Trophoblast cell (in vitro differentiated cells and primary cell): ENCODE measurements around the gene GPRC5B.

ENCODE experiments used
- DNase-seq, 2 donors: peaks; one replicate each; pipeline ENCODE4 v3.0.0-alpha.2; 2016
- H2AFZ ChIP-seq: 2 replicates; pipeline ENCODE4 v1.6.1; 2013; ENCODE audit warnings: low read length, moderate library complexity, mild to moderate bottlenecking; ENCODE audit not compliant: insufficient read depth, poor library complexity
- H2AK5ac ChIP-seq: 2 replicates; pipeline ENCODE4 v1.6.1; 2013; ENCODE audit warnings: mild to moderate bottlenecking, low read length
- H2BK120ac ChIP-seq: 2 replicates; pipeline ENCODE4 v1.6.1; 2013; ENCODE audit warnings: low read length, mild to moderate bottlenecking, moderate library complexity; ENCODE audit not compliant: insufficient read depth, poor library complexity
- H2BK12ac ChIP-seq: 2 replicates; pipeline ENCODE4 v1.6.1; 2013; ENCODE audit warnings: mild to moderate bottlenecking, low read length, moderate library complexity
- H2BK5ac ChIP-seq: 2 replicates; pipeline ENCODE4 v1.6.1; 2013; ENCODE audit warnings: low read length, low read depth, moderate library complexity, mild to moderate bottlenecking; ENCODE audit not compliant: poor library complexity
- H3K14ac ChIP-seq: 2 replicates; pipeline ENCODE4 v1.6.1; 2013; ENCODE audit warnings: mild to moderate bottlenecking, low read length
- H3K18ac ChIP-seq: 2 replicates; pipeline ENCODE4 v1.6.1; 2013; ENCODE audit warnings: mild to moderate bottlenecking, low read length
- H3K23ac ChIP-seq: 2 replicates; pipeline ENCODE4 v1.6.1; 2013; ENCODE audit warnings: low read length
- H3K27ac ChIP-seq: 2 replicates; pipeline ENCODE4 v1.5.1; 2013; ENCODE audit warnings: low read depth, mild to moderate bottlenecking, inconsistent platforms, low read length, moderate library complexity
- H3K27me3 ChIP-seq: 2 replicates; pipeline ENCODE4 v1.6.1; 2013; ENCODE audit warnings: inconsistent platforms, mild to moderate bottlenecking, low read length, moderate library complexity; ENCODE audit not compliant: insufficient read depth
- H3K36me3 ChIP-seq, 2 experiments: 1 replicate in 1 of 2; 2 replicates in 1 of 2; pipeline ENCODE4 v1.6.1; 2013; ENCODE audit warnings: low read length in 2 of 2, mild to moderate bottlenecking in 2 of 2, moderate library complexity in 1 of 2; ENCODE audit not compliant: insufficient read depth in 2 of 2, control insufficient read depth in 1 of 2
- H3K4ac ChIP-seq: 2 replicates; pipeline ENCODE4 v1.6.1; 2013; ENCODE audit warnings: low read depth, mild to moderate bottlenecking, low read length, moderate library complexity
- H3K4me1 ChIP-seq, 2 experiments: 1 replicate in 1 of 2; 2 replicates in 1 of 2; pipeline ENCODE4 v1.6.1; 2013; ENCODE audit warnings: low read length in 2 of 2, mild to moderate bottlenecking in 2 of 2, moderate library complexity in 1 of 2; ENCODE audit not compliant: insufficient read depth in 2 of 2, control insufficient read depth in 1 of 2
- H3K4me2 ChIP-seq: 2 replicates; pipeline ENCODE4 v1.6.1; 2013; ENCODE audit warnings: inconsistent platforms, mild to moderate bottlenecking, low read length, moderate library complexity
- H3K4me3 ChIP-seq: 2 replicates; pipeline ENCODE4 v1.5.1; 2013; ENCODE audit warnings: mild to moderate bottlenecking, low read depth, low read length, inconsistent platforms
- H3K79me1 ChIP-seq: one replicate; pipeline ENCODE4 v1.6.1; 2013; ENCODE audit warnings: low read length
- H3K79me2 ChIP-seq: 2 replicates; pipeline ENCODE4 v1.6.1; 2013; ENCODE audit warnings: low read length, mild to moderate bottlenecking; ENCODE audit not compliant: control insufficient read depth, insufficient read depth, poor library complexity
- H3K9ac ChIP-seq: 2 replicates; pipeline ENCODE4 v1.6.1; 2013; ENCODE audit warnings: mild to moderate bottlenecking, low read length
- H3K9me3 ChIP-seq: 2 replicates; pipeline ENCODE4 v1.6.1; 2013; ENCODE audit warnings: low read depth, mild to moderate bottlenecking, control low read depth, inconsistent platforms, low read length; ENCODE audit not compliant: insufficient read depth
- H4K12ac ChIP-seq: 2 replicates; pipeline ENCODE4 v1.6.1; 2013; ENCODE audit warnings: low read depth, mild to moderate bottlenecking, low read length, moderate library complexity
- H4K8ac ChIP-seq: 2 replicates; pipeline ENCODE4 v1.6.1; 2013; ENCODE audit warnings: low read depth, mild to moderate bottlenecking, low read length, moderate library complexity
- H4K91ac ChIP-seq: one replicate; pipeline ENCODE4 v1.6.1; 2013; ENCODE audit warnings: low read depth, mild to moderate bottlenecking, low read length, moderate library complexity
- WGBS: extraction: QIAGEN DNeasy Blood & Tissue Kit; methylation state at CpG from one replicate; pipeline ENCODE4 v1.1.7; 2013; ENCODE audit warnings: missing lambda C conversion rate; ENCODE audit not compliant: insufficient read length, insufficient coverage; ENCODE audit errors: extremely low coverage; 5-methylcytosine and 5-hydroxymethylcytosine counted together

The GPRC5B gene

GRCh38 chr16:19875900-19876299, 8.7 kb downstream of the GPRC5B start:
- H3K27me3 ChIP-seq, result no peaks in the 10 kb centered on the region
- H3K27ac ChIP-seq, result no peak overlapping the region
- H3K23ac ChIP-seq, result no peak overlapping the region
- H2AK5ac ChIP-seq, result no peak overlapping the region
- H2BK5ac ChIP-seq, result no peak overlapping the region
- DNase-seq, result no peak
- H4K91ac ChIP-seq, result no peak overlapping the region
- H3K4ac ChIP-seq, result no peak overlapping the region
- H3K4me3 ChIP-seq, result no peak overlapping the region
- no peaks in the 10 kb centered on the region for H3K79me2 ChIP-seq
- no peak overlapping the region for H3K4me2 ChIP-seq
- no peak overlapping the region for H3K9ac ChIP-seq
- H3K9me3 ChIP-seq, result no peaks in the 10 kb centered on the region
- H3K36me3 ChIP-seq, result peaks cover 15 to 16% of the 10 kb centered on the region in 2 experiments
- H3K4me1 ChIP-seq, result peaks cover 0 to 6% of the 10 kb centered on the region in 2 experiments
- no peak overlapping the region for H4K12ac ChIP-seq
- WGBS, result no CpG with 5 or more reads among the region's 6 CpGs
- H3K18ac ChIP-seq, result no peak overlapping the region
- H3K14ac ChIP-seq, result no peak overlapping the region
- no peak overlapping the region for H2BK12ac ChIP-seq
- H2BK120ac ChIP-seq, result no peak overlapping the region
- H3K79me1 ChIP-seq, result no peaks in the 10 kb centered on the region
- H4K8ac ChIP-seq, result no peak overlapping the region
- no peak overlapping the region for H2AFZ ChIP-seq

GRCh38 chr16:19874851-19875546, 9.6 kb downstream of the GPRC5B start:
- H3K23ac ChIP-seq, result no peak overlapping the region
- WGBS, result no CpG with 5 or more reads among the region's 18 CpGs
- DNase-seq, result no peak

GRCh38 chr16:19874026-19874425, 10.6 kb downstream of the GPRC5B start:
- Histone ChIP-seq H3K36me3 (peaks cover 23 to 27% of the 10 kb centered on the region in 2 experiments), H4K8ac (no peak overlapping the region), H2AK5ac (no peak overlapping the region), H3K27ac (no peak overlapping the region), H3K4me2 (no peak overlapping the region), H3K4ac (no peak overlapping the region), H3K4me3 (no peak overlapping the region), H4K91ac (no peak overlapping the region), H3K27me3 (no peaks in the 10 kb centered on the region), H2BK12ac (no peak overlapping the region), H4K12ac (no peak overlapping the region), H3K4me1 (peaks cover 0 to 4% of the 10 kb centered on the region in 2 experiments), H3K14ac (no peak overlapping the region), H3K79me2 (no peaks in the 10 kb centered on the region), H2BK5ac (no peak overlapping the region), H3K18ac (no peak overlapping the region), H3K9ac (no peak overlapping the region), H2AFZ (no peak overlapping the region), H2BK120ac (no peak overlapping the region), H3K79me1 (no peaks in the 10 kb centered on the region), H3K23ac (no peak overlapping the region), H3K9me3 (no peaks in the 10 kb centered on the region)
- no peak for DNase-seq
- WGBS, result no CpG with 5 or more reads among the region's 8 CpGs

More at GRCh38 chr16:19874851-19875546, 9.6 kb downstream of the GPRC5B start:
- Histone ChIP-seq H3K79me1 (no peaks in the 10 kb centered on the region), H4K8ac (no peak overlapping the region), H2AFZ (no peak overlapping the region), H2BK120ac (no peak overlapping the region), H3K36me3 (peaks cover 20 to 24% of the 10 kb centered on the region in 2 experiments), H3K4me1 (peaks cover 0 to 6% of the 10 kb centered on the region in 2 experiments), H3K4me3 (no peak overlapping the region), H3K4ac (no peak overlapping the region), H4K91ac (no peak overlapping the region), H3K14ac (no peak overlapping the region), H3K79me2 (no peaks in the 10 kb centered on the region), H3K27ac (no peak overlapping the region), H3K27me3 (no peaks in the 10 kb centered on the region), H3K4me2 (no peak overlapping the region), H3K9ac (no peak overlapping the region), H2BK12ac (no peak overlapping the region), H2BK5ac (no peak overlapping the region), H3K9me3 (no peaks in the 10 kb centered on the region), H2AK5ac (no peak overlapping the region), H4K12ac (no peak overlapping the region), H3K18ac (no peak overlapping the region)

GRCh38 chr16:19872935-19873334, 11.7 kb downstream of the GPRC5B start:
- Histone ChIP-seq H3K4ac (no peak overlapping the region), H4K91ac (no peak overlapping the region), H3K4me1 (peaks cover 0 to 4% of the 10 kb centered on the region in 2 experiments), H3K9me3 (no peaks in the 10 kb centered on the region), H3K36me3 (peaks cover 25 to 27% of the 10 kb centered on the region in 2 experiments), H2AK5ac (no peak overlapping the region), H4K12ac (no peak overlapping the region), H3K14ac (no peak overlapping the region), H2AFZ (no peak overlapping the region), H2BK12ac (no peak overlapping the region), H2BK120ac (no peak overlapping the region), H3K27me3 (no peaks in the 10 kb centered on the region), H3K23ac (no peak overlapping the region), H3K9ac (no peak overlapping the region), H3K79me1 (no peaks in the 10 kb centered on the region), H2BK5ac (no peak overlapping the region), H3K79me2 (no peaks in the 10 kb centered on the region), H3K18ac (no peak overlapping the region), H3K4me3 (no peak overlapping the region), H3K27ac (no peak overlapping the region), H4K8ac (no peak overlapping the region), H3K4me2 (no peak overlapping the region)
- no peak for DNase-seq
- no CpG with 5 or more reads among the region's 12 CpGs for WGBS
